HG03025 (cell line): ENCODE results near the gene RHBDD2.
"Not testable (repeated sequence)": the region's sequence is repeated elsewhere in the genome, so short reads cannot be mapped to it uniquely, and the experiment has no call there.

Experiments
- ATAC-seq: cut with Tn5 transposase; IDR thresholded peaks from one replicate; pipeline ENCODE4 v1.9.1; 2021; ENCODE audit warnings: mild to moderate bottlenecking, moderate library complexity; ENCODE audit not compliant: unreplicated experiment, low FRiP score

Gene RHBDD2

DNA sequence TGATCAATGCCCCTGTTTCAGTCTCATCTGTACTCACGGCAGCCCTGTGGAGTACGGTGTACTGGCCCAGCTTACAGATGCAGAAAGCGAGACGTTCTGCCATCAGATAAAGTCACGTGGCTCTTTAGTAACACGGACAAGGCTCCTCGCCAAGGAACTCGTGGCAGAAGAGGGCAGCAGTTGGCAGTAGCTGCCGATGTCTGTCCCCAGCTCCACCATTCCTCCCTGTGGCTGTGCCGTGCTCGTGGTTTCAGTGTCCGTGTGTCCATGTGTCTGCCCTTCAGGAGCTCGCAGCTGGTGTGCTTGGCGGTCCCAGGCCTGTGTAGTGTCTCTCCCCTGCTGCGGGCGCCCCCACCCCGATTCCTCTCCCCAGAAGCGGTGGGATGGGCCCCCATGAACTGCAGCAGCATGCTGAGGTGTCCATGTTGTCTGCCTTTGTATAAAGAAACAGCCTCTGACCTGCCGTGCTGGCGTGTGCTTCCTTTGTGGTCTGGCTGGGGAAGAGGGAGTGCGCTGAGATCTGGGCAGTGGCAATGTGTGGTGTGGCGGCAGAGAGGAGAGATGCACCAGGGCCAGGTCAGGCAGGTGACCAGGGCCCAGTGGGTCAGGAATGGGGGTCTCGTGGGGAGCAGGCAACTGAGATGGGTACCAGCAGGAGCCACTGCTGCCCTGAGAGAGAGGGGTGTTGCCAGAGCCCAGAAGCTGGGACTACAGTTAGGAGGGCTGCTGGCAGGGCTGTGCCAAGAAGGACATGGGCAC is 9.8 kb downstream of the RHBDD2 start:
- ATAC-seq = no peak

DNA sequence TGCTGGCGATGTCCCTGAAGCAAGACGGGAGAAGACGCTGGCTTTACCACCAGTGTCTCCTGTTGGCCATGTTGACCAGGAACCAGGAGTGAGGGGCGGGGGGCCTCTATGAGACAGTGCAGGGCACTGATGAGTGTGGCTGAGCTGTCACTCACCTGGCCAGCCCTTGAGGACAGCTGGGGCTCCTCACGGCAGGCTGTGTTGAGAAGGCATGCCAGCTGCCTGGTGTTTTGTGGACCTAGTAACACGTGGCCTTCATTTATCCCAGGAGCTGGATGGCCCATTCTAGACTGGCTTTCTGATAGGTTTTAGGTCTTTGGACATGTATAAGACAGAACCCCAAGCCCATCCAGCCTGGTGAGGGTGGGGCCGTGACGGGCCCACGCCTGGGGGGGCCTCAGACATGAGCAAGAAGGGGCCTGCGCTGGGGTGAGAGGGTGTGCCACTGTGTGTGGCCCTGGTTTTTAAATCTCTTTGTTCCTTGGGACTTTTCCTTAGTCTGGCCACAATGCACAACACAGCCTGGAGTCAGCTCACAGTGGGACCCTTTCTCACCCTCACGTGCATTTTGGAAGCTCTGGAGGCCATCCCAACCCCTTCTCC is 10.5 kb downstream of the RHBDD2 start:
- ATAC-seq = no peak

DNA sequence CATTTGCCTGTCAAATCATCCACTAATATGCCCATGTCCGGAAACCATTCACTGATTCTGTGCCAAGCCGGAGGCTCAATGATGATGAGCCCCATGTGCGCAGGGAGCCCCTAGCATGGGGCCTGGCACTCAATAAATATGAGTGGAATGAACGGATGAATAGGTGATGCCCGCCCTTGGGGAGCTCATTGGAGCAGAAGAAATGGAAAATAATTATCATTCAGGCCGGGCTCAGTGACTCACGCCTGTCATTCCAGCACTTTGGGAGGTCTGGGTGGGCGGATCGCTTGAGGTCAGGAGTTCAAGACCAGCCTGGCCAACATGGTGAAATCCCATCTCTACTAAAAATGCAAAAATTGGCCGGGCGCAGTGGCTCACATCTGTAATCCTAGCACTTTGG is 11.0 kb downstream of the RHBDD2 start:
- no peak for ATAC-seq

DNA sequence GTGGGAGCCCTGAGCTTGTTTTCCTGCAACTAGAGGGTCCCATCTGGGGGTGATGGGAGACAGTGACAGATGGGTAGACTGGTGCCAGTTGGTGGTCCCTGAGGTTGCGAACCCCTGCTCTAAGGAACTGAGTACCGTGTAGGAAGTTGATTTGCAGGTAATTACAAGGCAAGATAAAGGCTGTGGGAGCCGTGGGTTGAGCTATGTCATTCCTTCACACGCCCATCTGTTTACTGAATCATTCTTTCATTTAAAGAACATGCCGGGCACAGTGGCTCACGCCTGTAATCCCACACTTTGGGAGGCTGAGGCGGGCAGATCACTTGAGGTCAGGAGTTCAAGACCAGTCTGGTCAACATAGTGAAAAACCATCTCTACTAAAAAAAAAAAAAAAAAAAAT is 12.4 kb downstream of the RHBDD2 start:
- ATAC-seq = not testable (repeated sequence)

DNA sequence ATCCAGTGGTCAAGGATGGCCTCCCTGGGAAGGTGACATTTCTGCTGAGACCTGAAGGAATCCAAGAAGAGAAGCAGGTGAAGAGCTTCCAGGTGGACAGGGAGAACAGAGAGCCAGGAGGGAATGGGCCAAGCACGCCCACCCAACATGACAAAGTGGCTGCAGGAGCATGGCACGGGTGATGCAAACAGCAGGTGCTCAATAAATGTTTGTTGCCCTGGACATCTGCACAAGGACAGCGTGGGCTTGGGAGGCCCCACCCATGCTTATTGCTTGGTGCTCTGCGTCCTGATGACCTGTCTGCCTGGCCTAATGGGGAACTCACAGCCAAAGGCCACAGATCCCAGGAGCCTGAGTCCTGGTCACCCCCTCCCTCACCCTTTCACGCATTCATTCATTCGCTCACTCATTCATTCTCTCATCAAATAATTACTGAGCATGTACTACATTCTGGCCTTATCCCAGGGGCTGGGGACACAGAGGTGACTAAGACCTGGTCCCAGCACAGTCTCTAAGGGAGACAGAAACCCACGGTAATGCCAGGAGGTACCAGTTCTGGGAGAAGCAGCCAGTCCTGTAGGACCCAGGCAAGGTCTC is 13.1 kb downstream of the RHBDD2 start:
- no peak for ATAC-seq

DNA sequence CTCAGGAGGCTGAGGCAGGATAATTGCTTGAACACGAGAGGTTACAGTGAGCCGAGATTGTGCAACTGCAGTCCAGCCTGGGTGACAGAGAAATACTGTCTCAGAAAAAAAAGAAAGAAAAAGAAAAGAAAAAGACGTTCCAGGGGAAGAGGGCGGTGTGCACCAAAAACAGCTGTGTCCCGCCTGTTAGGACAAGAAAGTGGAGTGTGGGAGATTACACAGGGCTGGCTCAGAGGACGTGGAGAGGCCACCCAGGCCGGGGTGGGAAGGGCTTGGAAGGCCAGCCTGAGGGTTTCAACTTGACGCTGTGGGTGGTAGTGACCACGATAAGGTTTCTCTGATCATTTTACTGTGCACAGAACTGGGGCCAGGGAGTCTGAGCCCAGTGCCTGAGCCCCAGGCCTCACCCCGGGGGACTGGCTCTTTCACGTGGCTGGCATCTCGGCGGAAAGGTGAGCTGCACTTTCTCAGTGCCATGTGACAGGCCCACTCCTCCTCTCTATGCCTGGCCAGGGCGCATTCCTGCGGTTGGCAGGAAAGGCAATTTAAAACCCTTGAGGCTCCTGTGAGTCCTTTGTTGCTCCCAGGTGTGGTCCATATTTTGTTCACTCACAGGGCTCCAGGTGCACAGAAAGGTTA is 13.9 kb downstream of the RHBDD2 start:
- no peak for ATAC-seq

GRCh38 chr7:75896803-75897327 is 18.0 kb downstream of the RHBDD2 start:
- ATAC-seq = no peak

- ATAC-seq = no peak
Measured at GRCh38 chr7:75900617-75901315, 21.9 kb downstream of the RHBDD2 start.

GRCh38 chr7:75905785-75906604 is 27.2 kb downstream of the RHBDD2 start:
- no peak for ATAC-seq

DNA sequence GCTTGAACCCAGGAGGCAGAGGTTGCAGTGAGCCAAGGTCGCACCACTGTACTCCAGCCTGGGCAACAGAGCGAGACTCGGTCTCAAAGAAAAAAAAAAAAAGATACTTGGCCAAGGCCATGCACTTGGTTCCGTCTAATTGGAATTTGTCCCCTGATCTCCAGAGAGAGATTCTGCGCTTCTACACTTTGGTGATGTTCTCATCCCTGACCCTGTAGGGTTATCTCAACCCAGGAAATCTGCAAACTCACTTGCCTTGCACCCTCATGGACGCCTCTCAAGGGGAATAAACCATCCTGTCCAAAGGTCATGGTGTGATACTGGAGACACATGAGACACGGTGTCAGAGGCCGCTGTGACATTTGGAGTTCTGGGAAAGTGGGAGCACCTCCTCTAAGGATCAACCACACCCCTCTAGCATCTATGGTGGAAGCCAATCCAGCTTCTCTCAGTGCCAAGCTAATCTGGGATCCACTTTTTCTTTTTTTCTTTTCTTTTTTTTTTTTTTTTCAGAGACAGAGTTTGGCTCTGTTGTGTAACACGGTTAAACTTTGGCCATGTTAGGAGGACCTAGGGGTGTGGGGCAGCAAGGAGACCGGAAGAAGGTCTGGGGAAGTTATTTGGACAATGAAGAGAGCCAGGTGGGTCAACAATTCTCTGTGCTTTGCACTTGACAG is 28.3 kb downstream of the RHBDD2 start:
- ATAC-seq = no peak

DNA sequence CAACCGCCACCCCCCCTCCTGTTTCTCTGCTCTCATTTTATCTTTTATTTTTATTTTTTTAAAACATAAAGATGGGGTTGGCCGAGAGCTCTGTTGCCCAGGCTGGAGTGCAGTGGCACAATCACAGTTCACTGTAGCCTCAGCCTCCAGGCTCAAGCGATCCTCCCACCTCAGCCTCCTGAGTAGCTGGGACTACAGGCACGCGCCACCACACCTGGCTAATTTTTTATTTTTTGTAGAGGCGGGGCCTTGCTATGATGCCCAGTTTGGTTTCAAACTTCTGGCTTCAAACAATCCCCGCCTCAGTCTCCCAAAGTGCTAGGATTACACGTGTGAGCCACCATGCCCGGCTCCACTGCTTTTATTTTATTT is 28.8 kb downstream of the RHBDD2 start:
- not testable (repeated sequence) for ATAC-seq

GRCh38 chr7:75909521-75910132 is 30.8 kb downstream of the RHBDD2 start:
- no peak for ATAC-seq

DNA sequence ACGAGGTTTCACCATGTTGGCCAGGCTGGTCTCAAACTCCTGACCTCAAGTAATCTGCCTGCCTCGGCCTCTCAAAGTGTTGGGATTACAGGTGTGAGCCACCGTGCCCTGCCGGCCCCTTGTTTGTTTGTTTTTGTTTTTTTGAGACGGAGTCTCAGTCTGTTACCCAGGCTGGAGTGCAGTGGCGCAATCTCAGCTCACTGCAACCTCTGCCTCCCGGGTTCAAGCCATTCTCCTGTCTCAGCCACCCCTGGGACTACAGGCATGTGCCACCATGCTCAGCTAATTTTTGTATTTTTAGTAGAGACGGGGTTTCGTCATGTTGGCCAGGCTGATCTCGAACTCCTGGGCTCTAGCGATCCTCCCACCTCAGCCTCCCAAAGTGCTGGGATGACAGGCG is 32.4 kb downstream of the RHBDD2 start:
- not testable (repeated sequence) for ATAC-seq

DNA sequence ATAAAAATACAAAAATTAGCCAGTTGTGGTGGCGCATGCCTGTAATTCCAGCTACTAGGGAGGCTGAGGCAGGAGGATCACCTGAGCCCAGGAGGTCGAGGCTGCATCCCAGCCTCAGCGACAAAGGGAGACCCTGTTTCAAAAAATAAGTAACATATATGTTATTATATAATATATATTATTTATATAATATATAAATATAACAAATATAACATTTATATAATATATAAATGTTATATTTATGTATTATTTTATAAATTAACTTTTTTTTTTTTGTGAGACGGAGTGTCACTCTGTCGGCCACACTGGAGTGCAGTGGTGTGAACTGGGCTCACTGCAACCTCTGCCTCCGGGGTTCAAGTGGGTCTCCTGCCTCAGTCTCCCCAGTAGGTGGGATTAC is 34.6 kb downstream of the RHBDD2 start:
- ATAC-seq = no peak

- no peak for ATAC-seq
Measured at GRCh38 chr7:75914169-75914654, 35.4 kb downstream of the RHBDD2 start.

DNA sequence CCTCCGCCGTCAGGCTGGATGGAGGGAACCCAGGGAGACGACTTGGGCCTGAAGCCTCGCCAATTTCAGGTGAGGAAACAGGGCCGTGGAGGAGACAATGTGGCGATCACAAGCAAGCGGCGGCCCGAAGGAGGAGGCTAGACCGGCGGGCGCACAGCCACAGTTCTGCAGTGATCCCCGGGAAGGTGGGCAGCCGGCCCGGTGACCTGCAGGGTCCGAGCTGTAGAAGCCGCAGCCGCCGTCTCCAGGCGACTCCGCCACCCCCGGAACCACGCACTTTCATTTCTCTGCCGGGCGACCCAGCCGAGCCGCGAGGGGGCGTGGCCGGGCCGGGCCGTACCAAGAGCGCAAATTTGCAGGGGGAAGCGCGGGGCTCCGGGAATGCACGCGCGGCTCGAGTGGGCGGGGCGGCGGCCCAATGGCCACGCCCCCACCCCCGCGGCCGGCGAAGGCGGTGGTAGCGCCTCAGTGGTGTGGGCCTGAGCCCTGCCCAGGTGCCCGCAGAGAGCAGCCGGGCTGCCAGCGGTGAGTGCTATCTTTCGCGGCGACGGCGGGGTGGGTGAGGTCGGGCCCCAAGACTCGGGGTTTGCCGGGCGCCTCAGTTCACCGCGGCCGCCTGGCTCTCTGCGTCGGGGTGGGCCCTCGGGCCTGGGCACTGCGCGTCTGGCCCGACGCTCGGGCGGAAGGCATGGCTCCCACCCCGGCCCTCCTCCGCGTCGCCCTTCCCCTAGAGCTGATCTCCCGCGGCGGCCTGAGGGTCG is 36.0 kb downstream of the RHBDD2 start, which contains the start of gene POR:
POR (plus strand) TSS at position 501 of the 761 bp plus-strand sequence. CDS start 38,847 bp downstream, outside the sequence.
- peak; percentile 91 for ATAC-seq

- no peak for ATAC-seq
Measured at GRCh38 chr7:75915416-75916156, 36.8 kb downstream of the RHBDD2 start.
